Measurements from ENCODE around the gene EIF2S2.

Gene EIF2S2

GRCh38 chr20:34114809-34115208 lies 2.8 kb upstream of the EIF2S2 start:
- no peak for DNase-seq (ENCODE audit: low read depth, low spot score)
- TF ChIP-seq, protein P1, sequence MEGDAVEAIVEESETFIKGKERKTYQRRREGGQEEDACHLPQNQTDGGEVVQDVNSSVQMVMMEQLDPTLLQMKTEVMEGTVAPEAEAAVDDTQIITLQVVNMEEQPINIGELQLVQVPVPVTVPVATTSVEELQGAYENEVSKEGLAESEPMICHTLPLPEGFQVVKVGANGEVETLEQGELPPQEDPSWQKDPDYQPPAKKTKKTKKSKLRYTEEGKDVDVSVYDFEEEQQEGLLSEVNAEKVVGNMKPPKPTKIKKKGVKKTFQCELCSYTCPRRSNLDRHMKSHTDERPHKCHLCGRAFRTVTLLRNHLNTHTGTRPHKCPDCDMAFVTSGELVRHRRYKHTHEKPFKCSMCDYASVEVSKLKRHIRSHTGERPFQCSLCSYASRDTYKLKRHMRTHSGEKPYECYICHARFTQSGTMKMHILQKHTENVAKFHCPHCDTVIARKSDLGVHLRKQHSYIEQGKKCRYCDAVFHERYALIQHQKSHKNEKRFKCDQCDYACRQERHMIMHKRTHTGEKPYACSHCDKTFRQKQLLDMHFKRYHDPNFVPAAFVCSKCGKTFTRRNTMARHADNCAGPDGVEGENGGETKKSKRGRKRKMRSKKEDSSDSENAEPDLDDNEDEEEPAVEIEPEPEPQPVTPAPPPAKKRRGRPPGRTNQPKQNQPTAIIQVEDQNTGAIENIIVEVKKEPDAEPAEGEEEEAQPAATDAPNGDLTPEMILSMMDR (IDR thresholded peaks at IDR 0.05; ENCODE audit: low read depth, low read length) = no peak
- no peak overlapping the region for H3K4me3 ChIP-seq (ENCODE audit: low read depth, low read length)
- in situ Hi-C loops (cut with HindIII; ENCODE audit: low sequenced_read_pairs) = no loop called here

DNA sequence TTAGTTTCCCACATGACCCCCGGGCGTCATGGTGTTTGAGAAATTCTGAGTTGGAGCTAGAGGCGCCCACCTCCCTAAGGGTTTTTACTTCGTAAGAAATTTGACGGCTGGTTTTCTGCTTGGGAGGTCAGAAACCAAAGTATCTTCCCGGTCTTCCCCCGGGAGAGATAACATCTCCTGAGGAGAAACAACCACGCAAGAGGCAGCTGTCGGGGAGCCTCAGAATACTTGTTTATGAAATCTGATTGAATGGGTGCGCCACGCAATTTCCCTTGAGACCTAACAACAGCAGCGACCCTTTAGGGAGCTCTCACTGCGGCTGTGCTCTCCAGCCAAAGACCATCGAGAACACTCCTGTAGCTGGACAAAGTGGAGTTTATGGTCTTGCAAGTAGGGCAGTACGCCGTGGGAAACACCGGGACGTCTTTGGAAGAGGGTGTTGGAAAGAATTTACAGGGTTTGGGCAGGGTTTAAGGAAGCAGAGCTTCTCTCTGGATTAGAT lies 608 bp upstream of the EIF2S2 start:
- in situ Hi-C loops (cut with HindIII; ENCODE audit: low sequenced_read_pairs) = no loop called here
- DNase-seq (ENCODE audit: low read depth, low spot score) = no peak
- H3K4me3 ChIP-seq (ENCODE audit: low read depth, low read length) = peak overlapping the region; percentile 69
- TF ChIP-seq, protein P1 (IDR thresholded peaks at IDR 0.05; ENCODE audit: low read depth, low read length) = no peak

- peak overlapping the region; percentile 69 for H3K4me3 ChIP-seq (ENCODE audit: low read depth, low read length)
- in situ Hi-C loops (cut with HindIII; ENCODE audit: low sequenced_read_pairs) = no loop called here
- TF ChIP-seq, protein P1 (IDR thresholded peaks at IDR 0.05; ENCODE audit: low read depth, low read length) = no peak
- DNase-seq (ENCODE audit: low read depth, low spot score) = peak; percentile 52
These were observed 1.1 kb downstream of the EIF2S2 start for GRCh38 chr20:34110745-34111641.

DNA sequence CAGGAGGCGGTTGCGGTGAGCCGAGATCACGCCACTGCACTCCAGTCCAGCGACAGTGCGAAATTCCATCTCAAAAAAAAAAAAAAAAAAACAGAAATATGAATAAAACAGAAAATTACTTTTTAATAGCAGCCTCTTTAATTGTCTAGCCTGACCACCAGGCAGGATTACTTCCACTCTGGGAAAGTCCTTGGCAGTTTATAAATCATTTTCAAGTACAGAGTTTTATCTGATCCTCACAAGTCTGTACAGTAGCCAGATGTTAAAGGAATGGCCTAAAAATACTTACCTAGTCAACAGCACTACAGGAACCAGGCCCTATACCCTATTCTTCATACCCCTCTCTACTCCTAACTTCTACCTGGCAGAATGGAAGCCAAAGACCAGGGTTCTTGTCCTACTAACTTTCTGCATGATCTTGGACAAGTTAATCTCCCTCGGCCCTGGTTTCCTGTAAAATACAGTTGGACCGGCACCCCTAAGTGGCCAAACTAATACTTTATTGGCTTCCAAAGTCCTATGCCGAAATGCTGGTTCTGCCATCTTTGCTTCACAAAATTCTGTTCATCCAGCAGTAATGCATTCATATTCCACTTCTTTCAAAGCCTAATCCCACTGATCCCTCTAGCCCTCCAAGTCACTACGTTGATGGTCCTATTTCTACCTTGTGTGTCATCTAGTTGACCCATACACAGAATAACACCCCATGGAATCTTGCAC lies 1.9 kb downstream of the EIF2S2 start:
- DNase-seq (ENCODE audit: low read depth, low spot score) = no peak
- in situ Hi-C loops (cut with HindIII; ENCODE audit: low sequenced_read_pairs) = no loop called here
- H3K4me3 ChIP-seq (ENCODE audit: low read depth, low read length) = peak overlapping the region; percentile 69
- TF ChIP-seq, protein P1 (IDR thresholded peaks at IDR 0.05; ENCODE audit: low read depth, low read length) = no peak

DNA sequence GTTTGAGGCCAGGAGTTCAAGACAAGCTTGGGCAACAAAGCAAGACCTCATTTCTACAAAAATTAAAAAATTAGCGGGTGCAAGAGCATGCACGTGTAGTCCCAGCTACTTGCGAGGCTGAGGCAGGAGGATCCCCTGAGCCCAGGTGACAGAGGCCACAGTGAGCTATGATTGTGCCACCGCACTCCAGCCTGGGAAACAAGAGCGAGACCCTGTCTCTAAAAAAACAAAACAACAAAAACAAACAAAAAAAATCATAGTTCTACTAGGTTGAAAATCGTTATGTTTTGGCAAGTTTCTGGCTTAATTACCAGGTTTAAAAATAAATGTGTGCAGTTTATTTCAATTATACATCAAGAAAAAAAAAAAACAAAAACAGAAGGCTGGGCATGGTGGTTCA lies 2.6 kb downstream of the EIF2S2 start:
- H3K4me3 ChIP-seq (ENCODE audit: low read depth, low read length) = no peak overlapping the region
- in situ Hi-C loops (cut with HindIII; ENCODE audit: low sequenced_read_pairs) = no loop called here
- TF ChIP-seq, protein P1 (IDR thresholded peaks at IDR 0.05; ENCODE audit: low read depth, low read length) = no peak
- DNase-seq (ENCODE audit: low read depth, low spot score) = no peak

DNA sequence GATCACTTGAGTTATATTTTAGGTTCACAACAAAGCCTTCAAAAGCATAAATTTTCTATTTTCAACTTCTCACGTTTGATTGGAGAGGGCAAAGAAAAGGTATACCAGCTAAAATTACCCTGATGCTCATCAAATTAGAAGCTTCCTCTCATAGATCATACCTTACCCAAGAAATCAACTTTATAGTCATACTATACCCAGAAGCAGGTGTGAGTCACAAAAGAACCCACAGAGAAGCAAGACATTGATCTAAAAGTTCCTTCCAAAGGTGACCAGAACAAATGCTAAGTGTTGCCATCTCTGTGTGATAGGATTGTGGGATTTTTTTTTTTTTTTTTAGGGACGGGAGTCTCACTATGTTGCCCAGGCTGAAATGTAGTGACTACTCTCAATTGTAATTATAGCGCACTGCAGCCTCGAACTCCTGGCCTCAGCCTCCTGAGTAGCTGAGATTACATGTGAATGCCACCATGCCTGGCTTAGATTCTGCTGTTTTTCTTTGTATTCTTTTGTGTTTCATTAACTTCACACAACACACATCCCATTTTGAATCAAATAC lies 3.3 kb downstream of the EIF2S2 start:
- in situ Hi-C loops (cut with HindIII; ENCODE audit: low sequenced_read_pairs) = no loop called here
- TF ChIP-seq, protein P1 (IDR thresholded peaks at IDR 0.05; ENCODE audit: low read depth, low read length) = no peak
- DNase-seq (ENCODE audit: low read depth, low spot score) = no peak

More for the DNA sequence above, 3.3 kb downstream of the EIF2S2 start:
- no peak overlapping the region for H3K4me3 ChIP-seq (ENCODE audit: low read depth, low read length)
